Coronary artery (tissue), 2 donors: ENCODE measurements around the gene HERPUD2.
A peak's percentile ranks its signal among the peaks of the same experiment; 100 is the strongest.
"Not testable (repeated sequence)": the region's sequence is repeated elsewhere in the genome, so short reads cannot be mapped to it uniquely, and the experiment has no call there.

Experiments used
- DNase-seq: peaks from one replicate; pipeline ENCODE4 v3.0.0-alpha.2; 2017; ENCODE audit warnings: low spot score
- H3K27ac ChIP-seq, 2 donors: fragments of 200-600 bp; sonication (generic); one replicate each; pipeline ENCODE4 v1.5.1; 2016 to 2019
- H3K4me3 ChIP-seq: fragments of 200-600 bp; sonication (generic); 2 replicates; pipeline ENCODE4 v1.5.1; 2016; ENCODE audit warnings: mild to moderate bottlenecking, moderate library complexity
- CTCF ChIP-seq: fragments of 200-600 bp; sonication (generic); IDR thresholded peaks from one replicate; pipeline ENCODE4 v1.5.1; 2019; ENCODE audit warnings: antibody characterized with exemption

HERPUD2 gene

GRCh38 chr7:35697414-35698175, 2.7 kb upstream of the HERPUD2 start:
- no peak for DNase-seq
- no peak overlapping the region for H3K27ac ChIP-seq
- no peak for TF ChIP-seq CTCF
- H3K4me3 ChIP-seq = no peak overlapping the region

GRCh38 chr7:35695987-35696386, 1.1 kb upstream of the HERPUD2 start:
- Histone ChIP-seq H3K27ac (no peak overlapping the region), H3K4me3 (peak overlapping the region; percentile 95)
- no peak for TF ChIP-seq CTCF
- DNase-seq = no peak

GRCh38 chr7:35695473-35695850, 527 bp upstream of the HERPUD2 start:
- DNase-seq = no peak
- TF ChIP-seq CTCF = no peak
- Histone ChIP-seq H3K27ac (peak overlapping the region; percentile 95 to 98), H3K4me3 (peak overlapping the region; percentile 95)

- no peak for DNase-seq
- Histone ChIP-seq H3K27ac (peak overlapping the region; percentile 95 to 98), H3K4me3 (peak overlapping the region; percentile 95)
- TF ChIP-seq CTCF = no peak
Measured at GRCh38 chr7:35694161-35694783, 663 bp downstream of the HERPUD2 start.

GRCh38 chr7:35691827-35692307, 3.1 kb downstream of the HERPUD2 start:
- Histone ChIP-seq H3K27ac (no peak overlapping the region), H3K4me3 (peak overlapping the region; percentile 95)
- DNase-seq = no peak
- TF ChIP-seq CTCF = no peak

- H3K4me3 ChIP-seq = peak overlapping the region; percentile 95
- no peak for TF ChIP-seq CTCF
- no peak for DNase-seq
- no peak overlapping the region for H3K27ac ChIP-seq
Measured at GRCh38 chr7:35691366-35691765, 3.6 kb downstream of the HERPUD2 start.

- not testable (repeated sequence) for H3K27ac ChIP-seq, DNase-seq
- H3K4me3 ChIP-seq = peak overlapping the region; percentile 95
Measured at GRCh38 chr7:35690614-35691013, 4.3 kb downstream of the HERPUD2 start.
